ENCODE measurements around the gene PAIP2B. TPM values are rescaled to one million over a fixed set of nuclear protein-coding genes. Genes with fewer than 3 reads are reported as not detected.

Gene PAIP2B
- total RNA-seq, 2 experiments from 2014 or later: 3.0 to 6.9 TPM

- DNase-seq (ENCODE audit: low spot score): peak; percentile 13
- no TSS peak for BruUV-seq (replicated peaks)
These were observed 36.0 kb downstream of the PAIP2B start for GRCh38 chr2:71190656-71191569.

DNA sequence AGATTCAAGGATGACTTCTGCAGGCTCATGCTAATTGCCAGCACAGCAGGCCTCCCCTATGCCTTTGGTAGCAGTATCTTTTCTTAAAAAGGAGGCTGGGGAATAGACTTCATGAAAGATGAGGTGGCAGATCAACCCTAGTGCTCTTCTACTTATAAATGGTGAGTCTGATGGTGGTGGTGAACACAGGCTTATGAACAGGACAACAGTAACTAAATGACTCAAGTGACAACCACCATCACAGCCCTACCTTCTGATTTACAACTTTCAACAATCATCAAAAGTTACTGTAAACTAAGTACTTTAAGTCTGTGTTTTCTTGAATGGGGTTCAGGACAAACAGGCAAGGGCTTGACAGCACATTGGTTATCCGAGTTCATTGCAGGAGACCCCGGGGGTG lies 39.3 kb downstream of the PAIP2B start:
- Histone ChIP-seq H3K9me3 (ENCODE audit: low read length) (no peaks in the 10 kb centered on the region), H3K79me2 (ENCODE audit: insufficient read depth, low read depth, low read length) (no peaks in the 10 kb centered on the region), H3K36me3 (ENCODE audit: insufficient read depth, low read length) (no peaks in the 10 kb centered on the region), H3K4me1 (ENCODE audit: insufficient read depth, low read length, poor library complexity, severe bottlenecking) (no peaks in the 10 kb centered on the region), H3K27ac (ENCODE audit: low read depth, low read length, poor library complexity, severe bottlenecking) (no peak overlapping the region), H3K9me2 (ENCODE audit: insufficient read depth, low read length) (no peaks in the 10 kb centered on the region), H4K20me1 (ENCODE audit: insufficient read depth, low read length) (no peaks in the 10 kb centered on the region), H3K4me3 (ENCODE audit: low read depth, low read length, poor library complexity, severe bottlenecking) (no peak overlapping the region), H2AFZ (ENCODE audit: low read length) (no peak overlapping the region), H3K4me2 (ENCODE audit: low read length) (no peak overlapping the region)
- intact Hi-C loops (cut with micrococcal nuclease; ENCODE audit: unreplicated experiment): no loop called here
- ChIA-PET POLR2A (interaction anchor here (0.7 kb wide), 1 partner anchor 211 kb away, joined by 6 read pairs; no protein-coding TSS in a partner anchor), CTCF (ENCODE audit: unreplicated experiment) (no interaction called here)
- no peak for DNase-seq (ENCODE audit: low spot score)
- no TSS peak for BruUV-seq (replicated peaks)
- TF ChIP-seq CTCF (conservative IDR thresholded peaks at IDR 0.05; ENCODE audit: low read length): no peak
- TF ChIP-seq EZH2phosphoT487 (IDR thresholded peaks at IDR 0.05; ENCODE audit: borderline replicate concordance, low read depth, low read length): no peak

More at GRCh38 chr2:71190656-71191569, 36.0 kb downstream of the PAIP2B start:
- Histone ChIP-seq H2AFZ (ENCODE audit: low read length) (no peak overlapping the region), H4K20me1 (ENCODE audit: insufficient read depth, low read length) (no peaks in the 10 kb centered on the region), H3K4me1 (ENCODE audit: insufficient read depth, low read length, poor library complexity, severe bottlenecking) (no peaks in the 10 kb centered on the region), H3K27ac (ENCODE audit: low read depth, low read length, poor library complexity, severe bottlenecking) (no peak overlapping the region), H3K4me3 (ENCODE audit: low read depth, low read length, poor library complexity, severe bottlenecking) (no peak overlapping the region), H3K4me2 (ENCODE audit: low read length) (no peak overlapping the region), H3K9me3 (ENCODE audit: low read length) (no peaks in the 10 kb centered on the region), H3K79me2 (ENCODE audit: insufficient read depth, low read depth, low read length) (no peaks in the 10 kb centered on the region), H3K9me2 (ENCODE audit: insufficient read depth, low read length) (no peaks in the 10 kb centered on the region), H3K36me3 (ENCODE audit: insufficient read depth, low read length) (no peaks in the 10 kb centered on the region)
- intact Hi-C loops (cut with micrococcal nuclease; ENCODE audit: unreplicated experiment): no loop called here
- POLR2A ChIA-PET: interaction anchor here (0.7 to 1.2 kb wide), 3 partner anchors 10 to 90 kb away, joined by 3 read pairs; no protein-coding TSS in a partner anchor
- CTCF ChIA-PET (ENCODE audit: unreplicated experiment): no interaction called here
- peak; percentile 69 for TF ChIP-seq CTCF (conservative IDR thresholded peaks at IDR 0.05; ENCODE audit: low read length)
- TF ChIP-seq EZH2phosphoT487 (IDR thresholded peaks at IDR 0.05; ENCODE audit: borderline replicate concordance, low read depth, low read length): no peak

DNA sequence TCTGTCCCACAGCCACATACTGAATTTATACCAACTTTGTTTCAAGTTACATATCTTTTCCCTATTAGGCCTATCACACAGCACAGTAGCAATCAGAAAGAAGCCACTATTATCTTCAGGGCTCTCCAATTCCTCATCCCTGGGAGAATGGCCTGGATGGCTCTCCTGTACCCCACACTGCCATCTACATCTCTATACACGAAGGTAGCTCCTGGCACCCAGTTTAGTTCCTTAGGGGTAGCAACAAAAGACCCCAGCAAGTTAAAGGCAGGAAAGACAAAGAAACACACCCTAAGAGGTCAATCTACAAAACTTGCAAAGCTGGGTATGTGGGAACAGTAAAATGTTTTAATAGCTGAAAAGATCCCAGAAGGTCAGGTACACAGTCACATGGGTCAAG lies 39.9 kb downstream of the PAIP2B start:
- ChIA-PET POLR2A (interaction anchor here (0.7 kb wide), 1 partner anchor 212 kb away, joined by 6 read pairs; no protein-coding TSS in a partner anchor), CTCF (ENCODE audit: unreplicated experiment) (no interaction called here)

More for the DNA sequence above, 39.9 kb downstream of the PAIP2B start:
- Histone ChIP-seq H3K9me3 (ENCODE audit: low read length) (no peaks in the 10 kb centered on the region), H3K9me2 (ENCODE audit: insufficient read depth, low read length) (no peaks in the 10 kb centered on the region), H3K4me3 (ENCODE audit: low read depth, low read length, poor library complexity, severe bottlenecking) (no peak overlapping the region), H4K20me1 (ENCODE audit: insufficient read depth, low read length) (no peaks in the 10 kb centered on the region), H3K4me1 (ENCODE audit: insufficient read depth, low read length, poor library complexity, severe bottlenecking) (no peaks in the 10 kb centered on the region), H3K36me3 (ENCODE audit: insufficient read depth, low read length) (no peaks in the 10 kb centered on the region), H3K79me2 (ENCODE audit: insufficient read depth, low read depth, low read length) (no peaks in the 10 kb centered on the region), H3K27ac (ENCODE audit: low read depth, low read length, poor library complexity, severe bottlenecking) (no peak overlapping the region), H3K4me2 (ENCODE audit: low read length) (no peak overlapping the region), H2AFZ (ENCODE audit: low read length) (no peak overlapping the region)
- no peak for DNase-seq (ENCODE audit: low spot score)
- BruUV-seq (replicated peaks): no TSS peak
- intact Hi-C loops (cut with micrococcal nuclease; ENCODE audit: unreplicated experiment): no loop called here
- no peak for TF ChIP-seq EZH2phosphoT487 (IDR thresholded peaks at IDR 0.05; ENCODE audit: borderline replicate concordance, low read depth, low read length)
- TF ChIP-seq CTCF (conservative IDR thresholded peaks at IDR 0.05; ENCODE audit: low read length): no peak
